Measurements from ENCODE around the gene ARL6IP6. TPM values are rescaled to one million over a fixed set of nuclear protein-coding genes. Genes with fewer than 3 reads are reported as not detected.
A peak's percentile ranks its signal among the peaks of the same experiment; 100 is the strongest.

Gene ARL6IP6
- total and polyA plus RNA-seq, 2 of the 13 experiments (the other 11 are each of a cell fraction or from before 2014, with no cell fraction given) = 45.0 to 65.9 TPM

DNA sequence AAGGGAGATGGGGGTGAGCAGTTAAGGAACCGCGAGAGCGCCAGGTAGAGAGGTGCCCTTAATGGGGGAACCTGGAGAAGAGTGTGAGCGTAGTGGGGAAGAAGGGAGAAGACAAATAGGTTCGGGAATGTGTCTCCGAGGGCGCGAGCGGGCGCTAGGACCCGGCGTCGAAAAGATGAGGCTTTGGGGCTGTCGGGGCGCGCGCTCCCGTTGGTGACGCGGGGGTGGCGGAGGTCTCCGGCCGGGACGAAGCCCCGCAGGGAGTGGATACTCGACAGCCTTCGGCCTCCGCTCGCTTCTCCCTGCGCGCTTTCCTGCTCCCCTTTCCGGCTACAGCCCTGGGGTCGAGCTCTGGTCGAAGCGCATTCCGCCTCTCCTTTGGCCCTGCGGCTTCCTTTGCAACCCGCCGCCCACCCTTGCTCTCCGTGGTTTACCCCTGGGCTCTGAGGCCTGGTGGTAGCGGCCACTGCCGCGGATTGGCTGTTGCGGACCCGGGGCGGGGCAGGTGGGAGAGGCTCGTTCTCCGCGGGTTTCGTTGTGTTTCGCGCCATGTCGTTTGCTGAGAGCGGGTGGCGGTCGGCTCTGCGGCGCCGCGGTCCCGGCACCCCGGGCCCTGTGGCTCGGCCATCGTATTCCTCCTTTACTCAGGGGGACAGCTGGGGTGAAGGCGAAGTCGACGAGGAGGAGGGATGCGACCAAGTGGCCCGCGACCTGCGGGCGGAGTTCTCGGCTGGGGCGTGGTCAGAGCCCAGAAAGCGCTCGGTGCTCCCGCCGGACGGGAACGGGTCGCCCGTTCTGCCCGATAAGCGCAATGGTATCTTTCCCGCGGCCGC lies at the start of gene ARL6IP6 (continued):
- TF ChIP-seq, protein P1, sequence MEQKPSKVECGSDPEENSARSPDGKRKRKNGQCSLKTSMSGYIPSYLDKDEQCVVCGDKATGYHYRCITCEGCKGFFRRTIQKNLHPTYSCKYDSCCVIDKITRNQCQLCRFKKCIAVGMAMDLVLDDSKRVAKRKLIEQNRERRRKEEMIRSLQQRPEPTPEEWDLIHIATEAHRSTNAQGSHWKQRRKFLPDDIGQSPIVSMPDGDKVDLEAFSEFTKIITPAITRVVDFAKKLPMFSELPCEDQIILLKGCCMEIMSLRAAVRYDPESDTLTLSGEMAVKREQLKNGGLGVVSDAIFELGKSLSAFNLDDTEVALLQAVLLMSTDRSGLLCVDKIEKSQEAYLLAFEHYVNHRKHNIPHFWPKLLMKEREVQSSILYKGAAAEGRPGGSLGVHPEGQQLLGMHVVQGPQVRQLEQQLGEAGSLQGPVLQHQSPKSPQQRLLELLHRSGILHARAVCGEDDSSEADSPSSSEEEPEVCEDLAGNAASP (CRISPR knock-in tag; IDR thresholded peaks at IDR 0.05; ENCODE audit: borderline replicate concordance) = no peak; the same call in 1 of the 2 replicates
- TF ChIP-seq SNAI1 (CRISPR knock-in tag; IDR thresholded peaks at IDR 0.05; ENCODE audit: borderline replicate concordance) = peak; percentile 99
- peak; percentile 92 for TF ChIP-seq POLR2AphosphoS5 (IDR thresholded peaks at IDR 0.05; ENCODE audit: low read depth, low read length)
- no peak; the same call in none of the 2 replicates for TF ChIP-seq ZNF724P (CRISPR knock-in tag; IDR thresholded peaks at IDR 0.05; ENCODE audit: borderline replicate concordance)
- TF ChIP-seq SALL1 (CRISPR knock-in tag; IDR thresholded peaks at IDR 0.05) = peak; percentile 66
- peak; percentile 61; the same call in 1 of the 2 replicates for TF ChIP-seq ZNF775 (CRISPR knock-in tag; IDR thresholded peaks at IDR 0.05; ENCODE audit: borderline replicate concordance)
- no peak for TF ChIP-seq ZNF484 (CRISPR knock-in tag; IDR thresholded peaks at IDR 0.05; ENCODE audit: borderline replicate concordance, low read depth)
- peak; percentile 99 for TF ChIP-seq NRL (CRISPR knock-in tag; IDR thresholded peaks at IDR 0.05; ENCODE audit: borderline replicate concordance)
- no peak; the same call in 1 of the 2 replicates for TF ChIP-seq TP53 (CRISPR knock-in tag; conservative IDR thresholded peaks at IDR 0.05)
- TF ChIP-seq ZNF33B (CRISPR knock-in tag; IDR thresholded peaks at IDR 0.05) = peak; percentile 91
- peak; percentile 91 for TF ChIP-seq POLR2G (IDR thresholded peaks at IDR 0.05; ENCODE audit: low read depth, low read length)
- peak; percentile 99 for TF ChIP-seq ARID2 (CRISPR knock-in tag; IDR thresholded peaks at IDR 0.05; ENCODE audit: borderline replicate concordance)
- 0 out of 2 replicates have a peak, but pooled peaks have one; percentile 14 for TF ChIP-seq MAFG (CRISPR knock-in tag; IDR thresholded peaks at IDR 0.05)
- no peak for TF ChIP-seq ZNF629 (CRISPR knock-in tag; conservative IDR thresholded peaks at IDR 0.05)
- TF ChIP-seq STAT5B (CRISPR knock-in tag; IDR thresholded peaks at IDR 0.05) = peak; percentile 93; the same call in 1 of the 2 replicates
- peak; percentile 85 to 95 for TF ChIP-seq POLR2A (IDR thresholded peaks at IDR 0.05; ENCODE audit: insufficient read depth in 1 of 2, low read depth in 2 of 2, low read length in 2 of 2)
- TF ChIP-seq ZBTB1 (CRISPR knock-in tag; IDR thresholded peaks at IDR 0.05; ENCODE audit: borderline replicate concordance) = no peak
- peak; percentile 78; the same call in 1 of the 2 replicates for TF ChIP-seq ZNF225 (CRISPR knock-in tag; IDR thresholded peaks at IDR 0.05)
- TF ChIP-seq, protein P2, sequence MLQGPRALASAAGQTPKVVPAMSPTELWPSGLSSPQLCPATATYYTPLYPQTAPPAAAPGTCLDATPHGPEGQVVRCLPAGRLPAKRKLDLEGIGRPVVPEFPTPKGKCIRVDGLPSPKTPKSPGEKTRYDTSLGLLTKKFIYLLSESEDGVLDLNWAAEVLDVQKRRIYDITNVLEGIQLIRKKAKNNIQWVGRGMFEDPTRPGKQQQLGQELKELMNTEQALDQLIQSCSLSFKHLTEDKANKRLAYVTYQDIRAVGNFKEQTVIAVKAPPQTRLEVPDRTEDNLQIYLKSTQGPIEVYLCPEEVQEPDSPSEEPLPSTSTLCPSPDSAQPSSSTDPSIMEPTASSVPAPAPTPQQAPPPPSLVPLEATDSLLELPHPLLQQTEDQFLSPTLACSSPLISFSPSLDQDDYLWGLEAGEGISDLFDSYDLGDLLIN (CRISPR knock-in tag; IDR thresholded peaks at IDR 0.05; ENCODE audit: borderline replicate concordance) = peak; percentile 89; the same call in 1 of the 2 replicates
- TF ChIP-seq ZBTB42 (CRISPR knock-in tag; IDR thresholded peaks at IDR 0.05) = 0 out of 2 replicates have a peak, but pooled peaks have one; percentile 23
- TF ChIP-seq, protein P3, sequence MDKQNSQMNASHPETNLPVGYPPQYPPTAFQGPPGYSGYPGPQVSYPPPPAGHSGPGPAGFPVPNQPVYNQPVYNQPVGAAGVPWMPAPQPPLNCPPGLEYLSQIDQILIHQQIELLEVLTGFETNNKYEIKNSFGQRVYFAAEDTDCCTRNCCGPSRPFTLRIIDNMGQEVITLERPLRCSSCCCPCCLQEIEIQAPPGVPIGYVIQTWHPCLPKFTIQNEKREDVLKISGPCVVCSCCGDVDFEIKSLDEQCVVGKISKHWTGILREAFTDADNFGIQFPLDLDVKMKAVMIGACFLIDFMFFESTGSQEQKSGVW (CRISPR knock-in tag; IDR thresholded peaks at IDR 0.05; ENCODE audit: borderline replicate concordance) = 0 out of 2 replicates have a peak, but pooled peaks have one; percentile 60
- TF ChIP-seq JUN (CRISPR knock-in tag; IDR thresholded peaks at IDR 0.05) = no peak; the same call in none of the 2 replicates
- TF ChIP-seq SP4 (CRISPR knock-in tag; IDR thresholded peaks at IDR 0.05) = peak; percentile 91
- peak; percentile 56; the same call in 1 of the 2 replicates for TF ChIP-seq ZNF790 (CRISPR knock-in tag; IDR thresholded peaks at IDR 0.05; ENCODE audit: borderline replicate concordance)
- TF ChIP-seq HOXA7 (CRISPR knock-in tag; IDR thresholded peaks at IDR 0.05) = peak; percentile 78; the same call in 1 of the 2 replicates
- TF ChIP-seq CHD2 (IDR thresholded peaks at IDR 0.05; ENCODE audit: low read depth, low read length) = peak; percentile 44; the same call in 1 of the 2 replicates
- TF ChIP-seq PRMT3 (CRISPR knock-in tag; IDR thresholded peaks at IDR 0.05; ENCODE audit: borderline replicate concordance, low read depth) = 0 out of 2 replicates have a peak, but pooled peaks have one; percentile 96
